ENCODE measurements around the gene UNC13A.

UNC13A gene

DNA sequence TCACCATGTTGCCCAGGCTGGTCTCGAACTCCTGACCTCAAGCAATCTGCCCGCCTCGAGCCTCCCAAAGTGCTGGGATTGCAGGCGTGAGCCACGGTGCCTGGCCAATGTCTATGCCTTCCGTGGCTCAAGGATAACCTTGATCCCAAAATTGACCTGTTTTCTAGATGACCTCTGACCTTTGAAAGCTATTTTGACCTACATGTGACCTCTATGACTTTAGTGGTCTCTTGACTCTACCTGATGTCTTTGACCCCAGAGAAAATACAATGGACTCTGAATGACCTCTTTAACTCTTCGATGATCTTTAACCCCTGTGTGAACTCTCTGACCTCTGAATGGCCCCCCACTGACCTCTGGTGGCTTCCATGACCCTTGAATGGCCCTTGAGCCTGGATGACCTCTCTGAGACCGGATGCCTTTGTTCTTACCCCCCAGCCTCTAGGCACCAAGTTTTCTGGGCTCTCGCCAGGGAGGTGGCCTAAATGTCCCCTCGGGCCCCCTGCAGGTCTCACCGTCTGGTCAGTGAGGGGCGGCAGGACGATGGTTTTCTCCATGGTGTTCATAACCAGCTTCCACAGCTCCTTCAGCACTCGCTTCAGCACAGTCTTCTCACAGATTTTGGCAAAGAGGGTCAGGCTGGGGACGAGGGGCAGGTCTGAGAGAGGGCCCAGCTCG, 63.7 kb downstream of the UNC13A start:
- DNase-seq: no peak

DNA sequence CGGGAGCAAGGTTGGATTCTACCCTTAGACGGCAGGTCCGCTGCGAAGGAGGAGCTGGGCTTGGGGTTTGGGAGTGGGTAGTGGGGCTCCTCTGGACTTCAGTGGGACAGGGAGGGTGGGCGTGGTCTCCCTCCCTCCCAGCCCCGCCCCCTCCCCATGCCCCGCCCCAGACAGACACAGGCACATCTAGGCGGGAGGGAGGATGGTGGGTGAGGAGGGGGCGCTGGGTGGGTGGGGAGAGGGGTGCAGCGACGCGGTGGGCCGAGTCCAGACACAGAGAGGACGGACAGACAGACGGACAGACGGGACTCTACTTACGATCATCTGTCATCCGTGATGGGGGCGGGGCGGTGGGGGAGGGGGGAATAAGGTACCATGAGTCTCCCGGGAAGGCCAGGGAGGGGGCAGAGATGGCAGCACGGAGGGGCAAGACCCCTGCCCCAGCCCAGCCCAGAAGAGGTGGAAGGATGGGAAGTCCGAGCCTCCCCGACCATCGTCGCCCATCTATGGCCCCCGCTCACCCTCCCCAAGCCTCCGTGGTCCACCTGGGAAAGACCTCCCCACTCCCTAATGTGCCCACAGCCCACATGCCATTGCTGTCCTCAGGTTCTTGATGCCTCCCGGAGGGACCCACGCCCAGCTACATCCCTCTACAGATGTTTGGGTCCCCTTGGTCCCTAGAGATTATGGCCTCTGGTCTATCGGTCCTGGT, 64.8 kb downstream of the UNC13A start:
- no peak for DNase-seq

DNA sequence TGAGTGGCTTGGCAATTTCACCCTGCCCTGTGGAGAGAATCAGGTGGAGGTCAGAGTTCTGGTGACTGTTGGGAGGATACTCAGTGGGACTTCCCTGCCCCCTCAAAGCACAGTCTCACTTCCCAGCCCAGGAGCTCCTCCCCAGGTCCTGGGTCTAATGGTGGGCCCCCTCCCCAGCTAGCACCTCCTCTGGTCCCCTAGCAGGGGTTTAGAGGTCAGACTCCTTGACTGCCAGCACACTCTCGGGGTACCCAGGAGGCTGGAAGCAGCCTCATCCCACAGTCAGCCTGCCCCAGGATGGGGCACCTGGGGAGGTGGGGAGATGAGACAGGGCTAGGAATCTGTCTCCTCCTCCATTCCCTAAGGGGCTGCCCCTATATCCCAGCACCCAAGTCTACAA, 67.5 kb downstream of the UNC13A start:
- DNase-seq: no peak

DNA sequence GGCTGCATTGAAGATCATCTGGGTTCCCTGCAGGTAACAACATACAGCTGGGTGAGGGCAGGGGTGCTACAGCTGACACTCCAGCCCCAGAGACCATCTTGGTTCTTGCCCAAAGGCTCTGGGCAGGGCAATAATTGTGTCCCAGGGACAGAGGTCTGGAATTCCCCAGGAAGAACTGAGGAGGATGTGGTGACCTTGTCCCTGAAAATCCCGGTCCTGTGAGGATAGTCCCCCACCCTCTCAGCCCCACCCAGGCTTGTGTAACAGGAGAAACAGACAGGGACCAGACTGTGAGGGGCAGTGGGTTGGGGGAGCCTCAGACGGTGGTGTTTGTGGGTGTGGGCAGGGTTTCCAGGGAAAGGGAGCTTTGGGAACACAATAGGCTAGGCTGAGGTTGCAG, 69.2 kb downstream of the UNC13A start:
- DNase-seq: no peak

DNA sequence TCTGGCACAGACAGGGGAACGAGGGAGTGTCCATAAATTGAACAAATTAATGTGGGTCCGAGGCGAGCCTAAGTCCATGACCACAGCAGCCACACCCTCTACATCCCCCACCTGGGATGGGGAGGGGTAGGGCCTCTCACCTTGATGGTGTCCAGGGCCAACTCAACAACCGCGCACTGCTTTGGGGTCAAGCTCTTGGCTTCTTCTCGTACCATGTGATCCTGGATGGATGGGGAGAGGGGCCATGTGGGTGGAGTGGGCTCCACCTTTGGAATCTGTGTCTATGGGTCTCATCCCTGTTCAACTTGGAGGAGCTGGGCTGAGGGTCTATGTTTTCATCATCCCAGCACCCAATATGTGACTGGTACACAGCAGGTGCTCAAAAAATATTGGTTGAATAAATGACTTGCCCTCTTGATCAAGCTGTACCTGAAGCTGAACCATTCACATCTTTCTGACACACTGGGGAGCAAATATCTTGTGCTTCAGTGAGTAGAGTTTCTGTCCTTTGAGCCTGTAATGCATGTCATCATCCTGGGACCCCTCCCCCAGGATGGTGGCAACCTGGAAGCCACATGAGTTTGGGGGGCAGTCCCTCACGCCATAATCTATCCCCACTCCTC, 69.8 kb downstream of the UNC13A start:
- DNase-seq: no peak

DNA sequence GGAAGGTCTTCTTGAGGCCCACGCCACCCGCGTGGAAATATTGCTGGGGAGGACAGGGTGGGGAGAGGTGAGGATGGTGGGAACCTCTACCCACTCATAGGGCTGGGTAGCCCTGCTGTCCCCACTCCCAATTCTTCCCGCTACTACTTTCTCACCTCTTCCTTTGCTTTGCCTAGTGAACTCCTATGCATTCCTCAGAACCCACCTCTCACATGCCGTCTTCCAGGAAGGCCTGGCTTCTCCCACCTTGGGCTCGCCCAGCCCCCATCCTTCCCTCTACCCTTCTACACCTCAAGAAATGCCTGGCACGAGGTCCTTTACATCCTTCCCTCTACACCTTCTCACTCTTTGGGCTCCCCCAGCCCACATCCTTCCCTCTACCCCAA, 70.4 kb downstream of the UNC13A start:
- DNase-seq: no peak

DNA sequence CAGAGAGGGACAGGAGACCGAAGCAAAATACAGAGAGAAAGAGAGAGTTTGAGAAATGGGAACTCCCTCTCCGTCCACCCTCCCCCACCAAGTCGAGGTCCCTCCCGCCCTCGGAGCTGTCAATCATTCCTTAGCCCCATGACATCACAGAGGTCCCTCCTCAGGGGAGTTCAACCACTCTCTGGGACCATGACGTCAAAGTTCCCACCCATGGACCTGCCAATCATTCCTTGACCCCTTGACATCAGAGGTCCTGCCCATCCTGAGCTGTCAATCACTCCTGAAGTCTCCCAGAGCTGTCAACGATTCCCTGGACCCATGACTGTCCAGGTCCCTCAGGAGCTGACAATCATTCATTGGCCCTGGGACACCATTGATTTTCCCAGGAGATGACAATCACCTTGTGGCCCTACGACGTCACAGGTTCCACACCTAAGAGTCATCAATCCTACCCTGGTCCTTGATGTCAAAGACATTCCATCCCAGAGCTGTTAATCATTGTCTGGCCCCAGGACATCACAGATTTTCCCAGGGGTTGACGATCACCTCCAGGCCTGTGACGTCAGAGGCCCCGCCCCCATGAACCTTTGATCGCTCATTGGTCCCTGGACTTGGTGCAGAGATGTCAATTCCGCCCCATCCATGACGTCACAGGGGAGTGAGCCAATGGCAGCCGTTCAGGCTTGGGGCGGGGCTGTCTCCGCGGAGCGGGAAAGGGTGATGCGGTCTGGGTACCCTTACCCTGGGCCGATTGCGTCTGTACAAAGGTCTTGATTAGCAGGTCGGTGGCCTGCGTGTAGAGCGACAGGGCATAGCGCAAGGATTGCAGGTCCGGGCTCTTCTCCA, 71.0 kb downstream of the UNC13A start:
- DNase-seq: peak in 1 of 5 experiments; percentile 23

- DNase-seq: no peak
Measured at GRCh38 chr19:17616686-17616960, 71.5 kb downstream of the UNC13A start.

DNA sequence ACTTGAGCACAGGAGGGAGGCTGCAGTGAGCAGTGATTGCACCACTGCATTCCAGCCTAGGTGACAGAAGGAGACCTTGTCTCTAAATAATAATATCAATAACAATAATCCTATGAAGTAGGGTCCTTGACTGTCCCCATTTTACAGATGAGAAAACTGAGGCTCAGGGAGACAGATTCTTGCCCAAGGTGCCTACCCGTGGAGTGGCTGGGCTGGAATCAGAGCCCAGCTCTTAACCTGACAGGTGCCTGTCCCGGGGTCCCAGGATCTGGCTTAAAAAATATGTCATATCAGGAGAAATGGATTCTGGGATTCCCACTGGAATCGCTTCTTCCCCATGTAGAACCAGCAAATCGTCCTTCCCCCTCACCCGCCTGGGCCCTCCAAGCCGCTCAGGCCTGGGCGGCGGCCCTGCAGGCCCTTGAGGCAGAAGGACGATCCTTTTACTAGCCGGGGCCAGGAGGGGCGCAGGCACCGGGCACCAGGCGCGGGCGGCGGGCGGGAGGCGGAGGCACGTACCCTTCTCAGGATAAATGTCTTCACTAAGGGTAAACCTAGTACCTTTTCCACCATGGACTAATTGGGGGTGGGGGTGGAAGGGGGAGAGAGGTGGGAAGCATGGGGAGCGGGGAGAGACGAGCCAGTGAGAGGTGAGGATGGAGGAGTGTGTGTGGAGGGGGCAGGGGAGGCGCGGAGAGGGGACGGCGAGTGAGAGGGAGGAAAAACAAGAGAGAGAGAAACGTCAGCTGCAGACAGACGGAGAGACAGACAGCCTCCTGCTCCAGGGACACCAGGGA, 72.1 kb downstream of the UNC13A start:
- DNase-seq: no peak

GRCh38 chr19:17614476-17614875, 73.7 kb downstream of the UNC13A start:
- no peak for DNase-seq

GRCh38 chr19:17611462-17612244, 76.5 kb downstream of the UNC13A start:
- no peak for DNase-seq

- DNase-seq: peak in 1 of 5 experiments; percentile 27
Measured at GRCh38 chr19:17610384-17610783, 77.8 kb downstream of the UNC13A start.

DNA sequence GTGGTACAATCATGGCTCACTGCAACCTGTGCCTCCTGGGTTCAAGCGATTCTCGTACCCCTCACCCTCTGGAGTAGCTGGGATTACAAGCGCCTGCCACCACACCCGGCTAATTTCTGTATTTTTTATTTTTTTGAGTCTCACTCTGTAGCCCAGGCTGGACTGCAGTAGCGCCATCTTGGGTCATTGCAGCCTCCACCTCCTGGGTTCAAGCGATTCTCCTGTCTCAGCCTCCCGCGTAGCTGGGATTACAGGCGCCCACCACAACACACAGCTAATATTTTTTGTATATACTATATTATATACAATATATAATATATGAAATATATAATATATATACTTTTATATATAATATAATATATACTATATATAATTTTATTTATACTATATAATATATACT, 80.2 kb downstream of the UNC13A start:
- DNase-seq: no peak

- no peak for DNase-seq
Measured at GRCh38 chr19:17606590-17607185, 81.5 kb downstream of the UNC13A start.

GRCh38 chr19:17605761-17606589, 82.2 kb downstream of the UNC13A start:
- DNase-seq: peak; percentile 59 to 87 (median 70)

GRCh38 chr19:17605117-17605516, 83.0 kb downstream of the UNC13A start:
- no peak for DNase-seq

GRCh38 chr19:17604372-17605025, 83.7 kb downstream of the UNC13A start:
- DNase-seq: no peak

DNA sequence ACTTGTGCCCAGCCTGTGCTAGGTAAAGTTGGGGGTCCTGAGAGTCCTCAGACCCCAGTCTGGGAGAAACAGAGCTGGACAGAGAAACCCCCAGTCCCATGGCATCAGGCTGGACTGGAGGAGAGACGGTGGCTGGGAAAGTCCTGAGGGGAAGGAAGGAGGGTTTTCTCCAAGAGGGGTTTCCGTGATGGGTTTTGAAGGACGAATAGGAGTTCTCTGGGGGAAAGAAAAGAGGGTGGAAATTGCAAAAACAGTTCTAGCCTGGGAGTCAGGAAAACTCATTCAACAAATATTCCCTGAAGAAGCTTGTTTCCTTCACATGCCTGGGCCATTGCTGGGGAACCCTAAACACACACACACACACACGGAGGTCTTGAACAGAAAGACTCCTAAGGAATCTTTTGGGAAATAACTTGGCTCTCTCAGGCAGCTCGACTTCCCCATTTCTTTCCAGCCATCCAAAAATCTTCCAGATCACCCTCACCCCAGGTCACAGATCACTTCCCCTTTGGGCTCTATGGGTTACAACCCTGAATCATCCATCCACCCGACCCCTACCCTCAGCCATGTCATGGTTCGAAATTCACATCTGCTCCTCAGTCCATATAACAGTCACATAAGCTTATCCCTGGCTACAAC, 85.2 kb downstream of the UNC13A start:
- no peak for DNase-seq

- DNase-seq: no peak
Measured at GRCh38 chr19:17602217-17602616, 85.9 kb downstream of the UNC13A start.

Measured in T-helper 2 cell (primary cell).